ENCODE results near the gene NAPB.

NAPB gene

DNA sequence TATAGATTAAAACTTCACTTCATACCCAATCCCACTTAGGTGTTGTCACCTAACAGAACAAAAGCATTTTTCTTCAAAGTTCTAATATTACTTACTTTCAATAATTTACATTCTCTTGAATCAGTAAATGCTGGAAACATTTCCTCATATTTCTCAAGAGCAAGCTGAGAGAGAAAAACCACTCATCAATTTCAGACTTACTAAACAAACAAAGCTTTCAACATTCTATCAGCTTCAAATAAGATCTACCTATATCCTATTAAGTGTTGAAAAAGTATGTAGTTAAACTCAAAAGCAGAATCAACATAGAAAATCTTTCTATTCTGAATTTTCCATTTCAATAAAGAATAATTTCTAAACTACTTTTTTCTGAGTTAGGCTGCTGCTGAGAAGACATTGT lies 41.5 kb downstream of the NAPB start:
- H3K36me3 ChIP-seq (replicated peaks): peaks cover 38% of the 10 kb centered on the region
- in situ Hi-C loops (cut with MboI; ENCODE audit: low sequenced_read_pairs): no loop called here
- H3K27me3 ChIP-seq (ENCODE audit: low read depth): no peaks in the 10 kb centered on the region

DNA sequence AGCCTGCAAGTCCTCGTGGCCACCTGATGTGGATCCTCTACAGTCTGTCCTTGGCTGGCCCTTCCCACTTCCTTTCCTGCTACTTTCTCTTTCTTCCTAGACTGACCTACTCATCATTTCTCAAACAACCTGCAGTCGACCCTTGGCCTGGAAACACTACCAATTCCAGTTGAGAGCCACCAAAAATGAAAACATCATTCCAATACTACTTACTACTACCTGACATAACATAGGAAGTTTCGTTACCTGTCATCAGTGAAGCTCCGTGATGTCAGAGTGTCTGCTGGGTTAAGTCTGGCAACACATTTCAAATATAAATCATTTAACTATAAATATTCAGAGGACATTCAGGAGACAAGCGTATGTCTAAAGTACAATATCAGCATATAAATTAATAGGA lies 45.5 kb downstream of the NAPB start:
- H3K36me3 ChIP-seq (replicated peaks): peaks cover 65% of the 10 kb centered on the region
- no peaks in the 10 kb centered on the region for H3K27me3 ChIP-seq (ENCODE audit: low read depth)
- H3K4me3 ChIP-seq: no peak overlapping the region
- H3K4me1 ChIP-seq: no peaks in the 10 kb centered on the region
- H3K9me3 ChIP-seq: no peaks in the 10 kb centered on the region
- in situ Hi-C loops (cut with MboI; ENCODE audit: low sequenced_read_pairs): no loop called here
- DNase-seq (ENCODE audit: low spot score in 2 of 2): no peak

More for the DNA sequence above, 41.5 kb downstream of the NAPB start:
- H3K4me3 ChIP-seq: no peak overlapping the region
- H3K4me1 ChIP-seq: no peaks in the 10 kb centered on the region
- DNase-seq (ENCODE audit: low spot score in 2 of 2): no peak
- H3K9me3 ChIP-seq: no peaks in the 10 kb centered on the region; the same call in 1 of the 2 replicates

DNA sequence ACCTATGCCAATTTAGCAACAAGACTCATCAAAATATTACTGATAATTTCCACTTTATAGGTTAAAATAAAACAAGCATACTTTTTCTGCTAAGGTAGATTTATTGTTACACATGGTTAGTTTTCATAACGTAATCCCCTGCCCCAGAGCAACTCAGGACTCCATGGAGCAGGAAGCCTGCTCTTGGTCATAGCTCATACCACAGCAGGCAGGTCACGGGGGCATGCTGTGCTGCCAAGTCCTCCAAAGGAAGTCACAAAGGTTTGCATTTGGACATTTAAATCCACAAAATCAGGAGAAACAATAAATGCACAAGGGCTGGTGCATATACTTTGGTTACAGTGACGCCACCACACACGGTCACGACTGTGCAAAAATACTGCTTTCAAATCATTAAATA lies 46.8 kb downstream of the NAPB start:
- H3K4me3 ChIP-seq: no peak overlapping the region
- H3K27me3 ChIP-seq (ENCODE audit: low read depth): no peaks in the 10 kb centered on the region
- H3K36me3 ChIP-seq (replicated peaks): peaks cover 78% of the 10 kb centered on the region
- DNase-seq (ENCODE audit: low spot score in 2 of 2): no peak
- no peaks in the 10 kb centered on the region for H3K4me1 ChIP-seq
- in situ Hi-C loops (cut with MboI; ENCODE audit: low sequenced_read_pairs): loop anchor here (25.0 kb wide), 1 partner anchor 1862 kb away; the partner anchor contains the start of gene NKX2-2
- no peaks in the 10 kb centered on the region for H3K9me3 ChIP-seq

DNA sequence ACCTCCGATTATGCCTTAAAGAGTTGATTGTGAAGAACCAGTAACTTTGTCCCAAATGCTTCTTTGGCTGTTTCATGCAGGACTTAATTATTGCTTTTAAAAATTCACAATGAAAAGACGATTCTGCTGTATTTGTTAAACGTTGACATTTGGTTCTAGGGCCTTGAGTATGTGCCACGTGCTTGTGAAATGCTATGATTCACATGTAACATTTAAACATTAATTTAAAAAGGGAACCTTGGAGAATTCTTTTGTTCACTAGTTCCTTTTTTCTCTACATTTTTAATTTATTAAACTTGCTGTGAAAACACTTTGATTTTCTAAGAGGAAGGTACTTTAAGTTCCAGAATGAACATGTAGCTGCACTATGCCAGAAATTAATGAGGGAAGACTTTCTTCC lies 49.8 kb downstream of the NAPB start:
- Histone ChIP-seq H3K36me3 (replicated peaks) (peaks cover 87% of the 10 kb centered on the region), H3K9me3 (no peaks in the 10 kb centered on the region), H3K4me3 (no peak overlapping the region), H3K27me3 (ENCODE audit: low read depth) (no peaks in the 10 kb centered on the region), H3K4me1 (peaks cover 13% of the 10 kb centered on the region)
- no peak for DNase-seq (ENCODE audit: low spot score in 2 of 2)
- in situ Hi-C loops (cut with MboI; ENCODE audit: low sequenced_read_pairs): loop anchor here (25.0 kb wide), 1 partner anchor 1859 kb away; the partner anchor contains the start of gene NKX2-2

DNA sequence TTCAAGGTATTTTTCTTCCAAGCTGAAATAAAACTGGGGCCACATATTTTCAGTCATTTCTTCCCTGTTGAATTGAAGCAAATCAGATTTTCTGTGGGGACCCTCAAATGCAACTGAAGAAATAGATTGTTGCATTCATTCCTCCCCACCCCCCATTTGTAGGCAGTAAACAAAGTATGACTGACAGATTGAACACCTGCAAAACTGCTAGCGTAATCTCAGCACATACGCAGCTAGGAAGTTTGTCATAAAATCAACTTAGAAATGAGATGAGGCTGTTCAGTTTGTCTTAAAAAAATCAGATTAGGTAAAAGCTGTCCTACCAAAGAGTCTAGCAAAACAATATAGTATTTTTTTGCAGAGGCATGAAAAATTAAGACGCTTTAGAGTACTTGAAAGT lies 50.4 kb downstream of the NAPB start:
- Histone ChIP-seq H3K27me3 (ENCODE audit: low read depth) (no peaks in the 10 kb centered on the region), H3K9me3 (no peaks in the 10 kb centered on the region), H3K4me1 (peaks cover 16% of the 10 kb centered on the region), H3K36me3 (replicated peaks) (peaks cover 86% of the 10 kb centered on the region), H3K4me3 (no peak overlapping the region)
- in situ Hi-C loops (cut with MboI; ENCODE audit: low sequenced_read_pairs): loop anchor here (25.0 kb wide), 1 partner anchor 1859 kb away; the partner anchor contains the start of gene NKX2-2
- DNase-seq (ENCODE audit: low spot score in 2 of 2): no peak

DNA sequence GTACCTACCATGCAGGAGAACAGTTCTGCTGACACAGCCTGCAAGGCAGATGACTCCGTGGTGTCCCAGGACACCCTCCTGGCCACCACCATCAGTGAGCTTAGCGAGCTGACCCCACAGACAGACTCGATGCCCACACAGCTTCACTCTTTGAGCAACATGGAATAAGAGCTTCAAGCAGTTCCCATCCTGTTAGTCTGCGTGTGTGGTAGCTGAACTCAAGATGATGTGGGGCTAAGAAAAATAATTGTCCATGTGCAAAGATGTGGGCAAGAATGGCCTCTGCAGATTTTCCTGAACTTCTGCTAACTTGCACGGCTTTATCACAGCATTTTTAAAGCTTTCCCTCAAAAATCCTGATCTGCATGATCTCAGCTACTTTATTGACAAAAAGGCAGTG lies 51.0 kb downstream of the NAPB start:
- Histone ChIP-seq H3K27me3 (ENCODE audit: low read depth) (no peaks in the 10 kb centered on the region), H3K9me3 (no peaks in the 10 kb centered on the region), H3K4me3 (no peak overlapping the region), H3K36me3 (replicated peaks) (peaks cover 91% of the 10 kb centered on the region), H3K4me1 (peaks cover 16% of the 10 kb centered on the region)
- DNase-seq (ENCODE audit: low spot score in 2 of 2): no peak
- in situ Hi-C loops (cut with MboI; ENCODE audit: low sequenced_read_pairs): loop anchor here (25.0 kb wide), 1 partner anchor 1858 kb away; the partner anchor contains the start of gene NKX2-2

DNA sequence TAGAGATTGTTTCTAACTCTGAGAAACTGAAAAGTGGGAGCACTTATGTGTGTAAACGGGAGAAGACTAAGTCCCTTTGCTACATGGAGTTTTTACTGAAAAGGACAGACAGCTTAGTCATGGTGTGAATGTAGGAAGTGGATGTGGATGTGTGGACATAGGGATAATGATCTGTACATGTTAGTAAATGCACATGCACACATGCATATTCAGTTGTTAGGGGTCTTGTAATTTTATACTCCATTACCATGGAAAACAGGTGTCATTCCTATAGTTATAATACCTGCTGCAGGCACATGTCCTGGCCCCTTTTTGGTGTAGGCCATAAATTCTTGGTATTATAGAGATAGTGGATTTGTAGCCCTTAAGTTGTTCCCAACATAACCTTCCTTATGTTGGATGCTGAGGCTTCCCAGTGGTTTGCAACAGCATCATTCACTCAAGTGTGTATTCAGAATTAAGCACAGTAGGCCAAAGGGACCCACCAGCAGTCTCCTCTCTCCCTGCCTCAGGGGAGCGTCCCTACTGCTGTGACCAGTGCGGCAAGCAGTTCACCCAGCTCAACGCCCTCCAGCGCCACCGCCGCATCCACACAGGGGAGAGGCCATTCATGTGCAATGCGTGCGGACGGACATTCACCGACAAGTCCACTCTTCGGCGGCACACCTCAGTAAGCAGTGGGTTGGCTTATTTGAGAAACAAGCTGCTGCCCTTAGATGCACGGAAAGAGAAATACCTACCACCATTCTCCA lies 52.0 kb downstream of the NAPB start:
- peaks cover 16% of the 10 kb centered on the region for H3K4me1 ChIP-seq
- in situ Hi-C loops (cut with MboI; ENCODE audit: low sequenced_read_pairs): loop anchor here (25.0 kb wide), 1 partner anchor 1857 kb away; the partner anchor contains the start of gene NKX2-2
- H3K36me3 ChIP-seq (replicated peaks): peaks cover 92% of the 10 kb centered on the region

DNA sequence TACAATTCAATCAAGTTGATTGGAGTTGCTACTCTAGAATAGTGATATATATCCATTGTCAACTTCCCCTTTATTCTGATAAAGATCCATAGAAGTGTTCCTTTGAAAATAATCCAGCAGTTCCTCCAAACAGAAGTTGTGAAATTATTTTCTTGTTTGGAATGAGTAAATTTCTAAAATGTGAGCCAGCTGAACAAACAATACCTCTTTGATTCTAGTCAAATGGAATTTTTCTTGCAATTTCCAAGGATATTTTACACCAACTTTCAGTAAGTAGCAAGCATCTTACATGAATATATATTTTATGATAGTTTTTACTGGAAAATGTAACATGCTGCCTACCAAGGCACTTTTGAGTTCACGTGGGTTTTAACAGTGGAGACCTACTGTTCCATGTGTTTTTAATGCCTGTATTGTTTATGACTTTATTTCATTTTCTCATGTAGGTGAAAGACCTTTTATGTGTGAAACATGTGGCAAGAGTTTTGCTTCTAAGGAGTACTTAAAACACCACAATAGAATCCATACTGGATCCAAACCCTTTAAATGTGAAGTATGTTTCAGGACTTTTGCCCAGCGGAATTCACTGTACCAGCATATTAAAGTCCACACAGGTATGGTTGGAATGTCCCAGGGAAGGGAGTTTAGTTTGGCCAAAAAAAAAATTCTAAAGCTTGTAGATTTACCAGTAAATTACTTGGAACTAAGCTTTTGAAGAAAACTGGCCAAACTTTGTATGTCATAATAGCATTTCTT lies 52.8 kb downstream of the NAPB start:
- no peak for DNase-seq (ENCODE audit: low spot score in 2 of 2)
- Histone ChIP-seq H3K27me3 (ENCODE audit: low read depth) (no peaks in the 10 kb centered on the region), H3K9me3 (no peaks in the 10 kb centered on the region), H3K36me3 (replicated peaks) (peaks cover 88% of the 10 kb centered on the region), H3K4me3 (no peak overlapping the region), H3K4me1 (peaks cover 20% of the 10 kb centered on the region)
- in situ Hi-C loops (cut with MboI; ENCODE audit: low sequenced_read_pairs): loop anchor here (25.0 kb wide), 1 partner anchor 1856 kb away; the partner anchor contains the start of gene NKX2-2

More for the DNA sequence above, 52.0 kb downstream of the NAPB start:
- Histone ChIP-seq H3K27me3 (ENCODE audit: low read depth) (no peaks in the 10 kb centered on the region), H3K9me3 (no peaks in the 10 kb centered on the region), H3K4me3 (no peak overlapping the region)
- DNase-seq (ENCODE audit: low spot score in 2 of 2): no peak

DNA sequence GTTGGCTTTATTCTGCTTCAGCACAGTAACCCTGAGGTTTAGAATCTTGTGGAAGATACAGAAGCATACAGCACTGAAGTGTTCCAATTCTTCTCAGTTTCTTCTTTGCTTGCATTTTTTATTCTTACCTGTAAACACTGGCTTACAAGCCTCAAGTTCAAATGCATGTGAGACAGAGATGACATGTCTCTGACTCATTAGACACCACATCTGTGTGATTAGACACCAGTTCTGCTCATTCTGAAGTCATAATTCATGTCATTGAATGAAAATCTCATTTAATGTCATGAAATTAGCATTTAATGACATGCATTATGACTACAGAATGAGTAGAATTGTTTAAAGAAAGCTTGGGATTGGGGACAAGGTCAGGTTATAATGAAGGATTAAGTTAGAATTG lies 53.5 kb downstream of the NAPB start:
- Histone ChIP-seq H3K36me3 (replicated peaks) (peaks cover 82% of the 10 kb centered on the region), H3K9me3 (no peaks in the 10 kb centered on the region), H3K4me3 (no peak overlapping the region), H3K27me3 (ENCODE audit: low read depth) (no peaks in the 10 kb centered on the region), H3K4me1 (peaks cover 24% of the 10 kb centered on the region)
- in situ Hi-C loops (cut with MboI; ENCODE audit: low sequenced_read_pairs): loop anchor here (25.0 kb wide), 1 partner anchor 1855 kb away; the partner anchor contains the start of gene NKX2-2
- DNase-seq (ENCODE audit: low spot score in 2 of 2): no peak

DNA sequence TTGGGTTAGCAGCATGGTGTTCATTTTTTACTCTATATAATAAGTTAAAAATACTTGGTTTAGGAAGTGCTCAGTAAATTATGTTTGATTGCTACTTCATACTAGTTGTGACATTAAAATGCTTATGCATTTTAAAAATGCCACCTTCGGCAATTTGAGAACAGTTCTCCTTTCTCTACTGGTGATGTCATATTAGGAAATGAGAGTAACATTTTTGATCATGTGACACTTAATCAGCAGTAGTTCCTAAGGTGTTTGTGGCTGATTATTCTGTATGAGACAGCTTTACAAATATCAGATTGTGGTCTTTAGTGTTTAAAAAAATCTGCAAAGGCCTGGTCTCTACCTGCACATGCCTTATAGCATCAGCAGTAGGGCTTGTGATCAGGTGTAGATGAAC lies 54.9 kb downstream of the NAPB start:
- no peaks in the 10 kb centered on the region for H3K9me3 ChIP-seq
- H3K27me3 ChIP-seq (ENCODE audit: low read depth): no peaks in the 10 kb centered on the region
- peaks cover 24% of the 10 kb centered on the region for H3K4me1 ChIP-seq
- DNase-seq (ENCODE audit: low spot score in 2 of 2): no peak
- peaks cover 68% of the 10 kb centered on the region for H3K36me3 ChIP-seq (replicated peaks)
- in situ Hi-C loops (cut with MboI; ENCODE audit: low sequenced_read_pairs): loop anchor here (25.0 kb wide), 1 partner anchor 1854 kb away; the partner anchor contains the start of gene NKX2-2
- H3K4me3 ChIP-seq: no peak overlapping the region

DNA sequence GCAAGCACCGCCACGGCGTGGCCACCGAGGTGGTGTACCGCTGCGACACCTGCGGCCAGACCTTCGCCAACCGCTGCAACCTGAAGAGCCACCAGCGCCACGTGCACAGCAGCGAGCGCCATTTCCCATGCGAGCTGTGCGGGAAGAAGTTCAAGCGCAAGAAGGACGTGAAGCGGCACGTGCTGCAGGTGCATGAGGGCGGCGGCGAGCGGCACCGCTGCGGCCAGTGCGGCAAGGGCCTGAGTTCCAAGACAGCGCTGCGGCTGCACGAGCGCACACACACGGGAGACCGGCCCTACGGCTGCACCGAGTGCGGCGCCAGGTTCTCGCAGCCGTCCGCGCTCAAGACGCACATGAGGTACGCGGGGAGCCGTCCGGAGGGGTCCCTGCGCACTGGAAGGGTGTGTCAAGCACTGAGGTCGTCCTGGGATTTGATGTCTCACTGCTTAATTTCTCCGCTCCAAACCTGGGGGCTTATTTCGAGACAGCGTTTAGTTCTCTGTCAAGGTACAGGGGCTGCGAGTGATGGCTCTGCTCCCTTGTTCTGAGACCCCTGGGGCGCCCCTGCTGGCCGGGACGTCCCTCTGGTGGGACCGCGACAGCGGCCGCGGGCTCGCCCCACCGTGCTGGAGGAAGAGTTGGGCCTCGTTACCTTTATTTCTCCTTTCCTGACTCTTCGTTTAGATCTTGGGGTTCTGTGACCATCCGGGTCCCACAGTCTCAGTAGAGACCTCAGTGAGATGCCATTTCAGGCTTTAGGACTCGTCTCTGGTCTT lies 55.7 kb downstream of the NAPB start:
- no peaks in the 10 kb centered on the region for H3K9me3 ChIP-seq
- peaks cover 24% of the 10 kb centered on the region for H3K4me1 ChIP-seq
- no peak overlapping the region for H3K4me3 ChIP-seq
- in situ Hi-C loops (cut with MboI; ENCODE audit: low sequenced_read_pairs): loop anchor here (25.0 kb wide), 1 partner anchor 1853 kb away; the partner anchor contains the start of gene NKX2-2
- no peaks in the 10 kb centered on the region for H3K27me3 ChIP-seq (ENCODE audit: low read depth)
- H3K36me3 ChIP-seq (replicated peaks): peaks cover 60% of the 10 kb centered on the region
- no peak for DNase-seq (ENCODE audit: low spot score in 2 of 2)

DNA sequence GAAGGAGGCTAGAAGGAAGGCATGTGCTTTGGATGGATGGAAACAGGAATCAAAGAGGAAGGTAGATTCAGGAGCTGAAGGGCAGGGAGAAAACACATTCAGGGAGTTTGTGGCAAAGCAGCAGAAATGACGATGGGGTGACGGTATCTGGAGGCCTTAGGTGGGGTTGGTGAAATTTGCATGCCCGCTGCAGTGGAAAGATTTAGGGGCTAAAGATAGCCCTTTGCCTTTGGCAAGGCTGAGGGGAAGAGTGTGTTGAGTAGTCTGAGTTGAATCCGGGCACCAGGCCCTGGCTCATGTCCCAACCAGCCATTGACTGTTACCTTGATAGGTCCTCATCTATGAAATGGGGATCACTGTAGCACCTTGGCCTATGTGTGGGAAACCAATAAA lies 58.0 kb downstream of the NAPB start:
- Histone ChIP-seq H3K4me3 (peak overlapping the region; percentile 75), H3K4me1 (peaks cover 26% of the 10 kb centered on the region), H3K36me3 (replicated peaks) (peaks cover 37% of the 10 kb centered on the region), H3K9me3 (no peaks in the 10 kb centered on the region), H3K27me3 (ENCODE audit: low read depth) (no peaks in the 10 kb centered on the region)
- in situ Hi-C loops (cut with MboI; ENCODE audit: low sequenced_read_pairs): loop anchor here (25.0 kb wide), 1 partner anchor 1851 kb away; the partner anchor contains the start of gene NKX2-2
- DNase-seq (ENCODE audit: low spot score in 2 of 2): no peak
